Activated CD4-positive, alpha-beta memory T cell treated with anti-CD3 and anti-CD28 coated beads, Interleukin-2, amount 10 ng/mL, durations not matched to agents 7 days and 5 days (primary cell): Measurements from ENCODE around the gene SLC13A5. TPM values are rescaled to one million over a fixed set of nuclear protein-coding genes. Genes with fewer than 3 reads are reported as not detected.
"Not testable (repeated sequence)": the region's sequence is repeated elsewhere in the genome, so short reads cannot be mapped to it uniquely, and the experiment has no call there.

Experiments
- CTCF ChIA-PET: fragments of 350-600 bp; sonication (Branson Sonifier 250); formaldehyde crosslinking; loops from one replicate; lab custom pipeline; 2021; ENCODE audit warnings: antibody characterized with exemption, inconsistent platforms; lab: Charles Lee
- POLR2A ChIA-PET: fragments of 350-600 bp; sonication (Branson Sonifier 250); formaldehyde crosslinking; loops from one replicate; lab custom pipeline; 2021; ENCODE audit warnings: antibody characterized with exemption; lab: Charles Lee
- DNase-seq: peaks from one replicate; pipeline ENCODE4 v3.0.0-alpha.2; 2020
- H3K27ac Mint-ChIP-seq: one replicate; pipeline ENCODE4 v1.8.0; 2021; ENCODE audit warnings: mild to moderate bottlenecking, mixed read lengths
- H3K27me3 Mint-ChIP-seq: one replicate; pipeline ENCODE4 v1.8.0; 2021; ENCODE audit warnings: mixed read lengths
- H3K36me3 Mint-ChIP-seq: one replicate; pipeline ENCODE4 v1.8.0; 2021; ENCODE audit warnings: low read depth, mixed read lengths
- H3K4me1 Mint-ChIP-seq: one replicate; pipeline ENCODE4 v1.8.0; 2021; ENCODE audit warnings: mixed read lengths
- H3K4me3 Mint-ChIP-seq: one replicate; pipeline ENCODE4 v1.8.0; 2021; ENCODE audit warnings: mild to moderate bottlenecking, mixed read lengths
- H3K9me3 Mint-ChIP-seq: one replicate; pipeline ENCODE4 v1.8.0; 2021; ENCODE audit warnings: mixed read lengths
- total RNA-seq, 2 experiments: library from RNA; stranded (reverse); gene quantifications; one replicate each; pipeline ENCODE4 v1.2.3, GENCODE V29; 2021

SLC13A5 gene
- total RNA-seq, 2 experiments from 2014 or later = not detected

GRCh38 chr17:6706499-6706898 lies 6.7 kb downstream of the SLC13A5 start:
- H3K4me1 Mint-ChIP-seq = peaks cover 2% of the 10 kb centered on the region
- no peak overlapping the region for H3K27ac Mint-ChIP-seq
- H3K4me3 Mint-ChIP-seq = no peak overlapping the region
- CTCF ChIA-PET = no interaction called here
- H3K9me3 Mint-ChIP-seq = no peaks in the 10 kb centered on the region
- peaks cover 24% of the 10 kb centered on the region for H3K27me3 Mint-ChIP-seq
- DNase-seq = no peak
- POLR2A ChIA-PET = no interaction called here
- no peaks in the 10 kb centered on the region for H3K36me3 Mint-ChIP-seq

- ChIA-PET CTCF (no interaction called here), POLR2A (no interaction called here)
- no peak overlapping the region for H3K4me3 Mint-ChIP-seq
- no peak overlapping the region for H3K27ac Mint-ChIP-seq
- no peak for DNase-seq
- no peaks in the 10 kb centered on the region for H3K36me3 Mint-ChIP-seq
- H3K27me3 Mint-ChIP-seq = peaks cover 9% of the 10 kb centered on the region
- H3K9me3 Mint-ChIP-seq = no peaks in the 10 kb centered on the region
- H3K4me1 Mint-ChIP-seq = no peaks in the 10 kb centered on the region
These were observed 8.6 kb downstream of the SLC13A5 start for GRCh38 chr17:6704470-6705052.

GRCh38 chr17:6703751-6704150 lies 9.4 kb downstream of the SLC13A5 start:
- Mint-ChIP-seq H3K9me3 (no peaks in the 10 kb centered on the region), H3K4me3 (no peak overlapping the region), H3K36me3 (no peaks in the 10 kb centered on the region), H3K27me3 (peaks cover 5% of the 10 kb centered on the region), H3K27ac (no peak overlapping the region), H3K4me1 (no peaks in the 10 kb centered on the region)
- POLR2A ChIA-PET = no interaction called here
- DNase-seq = no peak
- CTCF ChIA-PET = no interaction called here

GRCh38 chr17:6702567-6703215 lies 10.5 kb downstream of the SLC13A5 start:
- ChIA-PET CTCF (interaction anchor here (1.0 to 1.6 kb wide), 2 partner anchors 13 to 17 kb away, joined by 3 read pairs; no protein-coding TSS in a partner anchor), POLR2A (no interaction called here)
- H3K27me3 Mint-ChIP-seq = peaks cover 2% of the 10 kb centered on the region

GRCh38 chr17:6701719-6702118 lies 11.4 kb downstream of the SLC13A5 start:
- Mint-ChIP-seq H3K27me3 (peaks cover 2% of the 10 kb centered on the region), H3K36me3 (no peaks in the 10 kb centered on the region), H3K27ac (no peak overlapping the region), H3K9me3 (no peaks in the 10 kb centered on the region), H3K4me1 (no peaks in the 10 kb centered on the region), H3K4me3 (no peak overlapping the region)
- ChIA-PET CTCF (interaction anchor here (0.8 to 1.6 kb wide), 3 partner anchors 9 to 18 kb away, joined by 3 read pairs; no protein-coding TSS in a partner anchor), POLR2A (no interaction called here)
- peak; percentile 28 for DNase-seq

More at GRCh38 chr17:6702567-6703215, 10.5 kb downstream of the SLC13A5 start:
- no peak overlapping the region for H3K4me3 Mint-ChIP-seq
- no peaks in the 10 kb centered on the region for H3K4me1 Mint-ChIP-seq
- no peaks in the 10 kb centered on the region for H3K36me3 Mint-ChIP-seq
- H3K9me3 Mint-ChIP-seq = no peaks in the 10 kb centered on the region
- H3K27ac Mint-ChIP-seq = no peak overlapping the region
- no peak for DNase-seq

- CTCF ChIA-PET = interaction anchor here (1.6 kb wide), 1 partner anchor 15 kb away, joined by 3 read pairs; no protein-coding TSS in a partner anchor
- H3K36me3 Mint-ChIP-seq = no peaks in the 10 kb centered on the region
- no peaks in the 10 kb centered on the region for H3K27me3 Mint-ChIP-seq
- no peak for DNase-seq
- H3K27ac Mint-ChIP-seq = no peak overlapping the region
- no peaks in the 10 kb centered on the region for H3K4me1 Mint-ChIP-seq
- no peaks in the 10 kb centered on the region for H3K9me3 Mint-ChIP-seq
- no peak overlapping the region for H3K4me3 Mint-ChIP-seq
- POLR2A ChIA-PET = no interaction called here
These were observed 12.2 kb downstream of the SLC13A5 start for GRCh38 chr17:6700948-6701307.

GRCh38 chr17:6699997-6700947 lies 12.9 kb downstream of the SLC13A5 start:
- Mint-ChIP-seq H3K9me3 (no peaks in the 10 kb centered on the region), H3K27me3 (no peaks in the 10 kb centered on the region), H3K27ac (no peak overlapping the region), H3K4me3 (no peak overlapping the region), H3K4me1 (no peaks in the 10 kb centered on the region), H3K36me3 (no peaks in the 10 kb centered on the region)
- POLR2A ChIA-PET = interaction anchor here (0.9 kb wide), 1 partner anchor 256 kb away, joined by 3 read pairs; the partner anchor contains the start of gene PIMREG
- no peak for DNase-seq
- CTCF ChIA-PET = interaction anchor here (0.6 kb wide), 1 partner anchor 1683 kb away, joined by 3 read pairs; no protein-coding TSS in a partner anchor

- Mint-ChIP-seq H3K36me3 (no peaks in the 10 kb centered on the region), H3K27ac (no peak overlapping the region), H3K27me3 (peaks cover 9% of the 10 kb centered on the region), H3K4me1 (no peaks in the 10 kb centered on the region), H3K4me3 (no peak overlapping the region), H3K9me3 (no peaks in the 10 kb centered on the region)
- POLR2A ChIA-PET = no interaction called here
- CTCF ChIA-PET = no interaction called here
- DNase-seq = no peak
These were observed 15.2 kb downstream of the SLC13A5 start for GRCh38 chr17:6698004-6698403.

GRCh38 chr17:6696906-6697305 lies 16.3 kb downstream of the SLC13A5 start:
- POLR2A ChIA-PET = no interaction called here

GRCh38 chr17:6695565-6695964 lies 17.6 kb downstream of the SLC13A5 start:
- Mint-ChIP-seq H3K4me1 (no peaks in the 10 kb centered on the region), H3K27ac (no peak overlapping the region), H3K27me3 (peaks cover 21% of the 10 kb centered on the region), H3K9me3 (no peaks in the 10 kb centered on the region), H3K4me3 (no peak overlapping the region), H3K36me3 (no peaks in the 10 kb centered on the region)
- DNase-seq = no peak
- POLR2A ChIA-PET = no interaction called here
- CTCF ChIA-PET = no interaction called here

More at GRCh38 chr17:6696906-6697305, 16.3 kb downstream of the SLC13A5 start:
- H3K4me3 Mint-ChIP-seq = no peak overlapping the region
- H3K27me3 Mint-ChIP-seq = peaks cover 12% of the 10 kb centered on the region
- no peak overlapping the region for H3K27ac Mint-ChIP-seq
- no peaks in the 10 kb centered on the region for H3K36me3 Mint-ChIP-seq
- no peak for DNase-seq
- no peaks in the 10 kb centered on the region for H3K9me3 Mint-ChIP-seq
- no peaks in the 10 kb centered on the region for H3K4me1 Mint-ChIP-seq
- CTCF ChIA-PET = no interaction called here

GRCh38 chr17:6695051-6695450 lies 18.1 kb downstream of the SLC13A5 start:
- DNase-seq = no peak
- Mint-ChIP-seq H3K9me3 (no peaks in the 10 kb centered on the region), H3K4me3 (no peak overlapping the region), H3K4me1 (no peaks in the 10 kb centered on the region), H3K36me3 (no peaks in the 10 kb centered on the region), H3K27me3 (peaks cover 23% of the 10 kb centered on the region), H3K27ac (no peak overlapping the region)
- ChIA-PET CTCF (no interaction called here), POLR2A (no interaction called here)

- H3K27ac Mint-ChIP-seq, DNase-seq, H3K9me3 Mint-ChIP-seq, H3K4me3 Mint-ChIP-seq, POLR2A ChIA-PET, CTCF ChIA-PET, H3K36me3 Mint-ChIP-seq, H3K4me1 Mint-ChIP-seq: not testable (repeated sequence)
- peaks cover 37% of the 10 kb centered on the region for H3K27me3 Mint-ChIP-seq
These were observed 21.2 kb downstream of the SLC13A5 start for GRCh38 chr17:6691958-6692357.

- Mint-ChIP-seq H3K27ac (no peak overlapping the region), H3K36me3 (no peaks in the 10 kb centered on the region), H3K4me3 (no peak overlapping the region), H3K4me1 (no peaks in the 10 kb centered on the region), H3K9me3 (no peaks in the 10 kb centered on the region), H3K27me3 (peaks cover 37% of the 10 kb centered on the region)
- CTCF ChIA-PET = no interaction called here
- DNase-seq = no peak
- POLR2A ChIA-PET = no interaction called here
These were observed 21.6 kb downstream of the SLC13A5 start for GRCh38 chr17:6691546-6691945.
